HG03571 (cell line): ENCODE data around the gene ARHGAP9.
"Not testable (repeated sequence)": the region's sequence is repeated elsewhere in the genome, so short reads cannot be mapped to it uniquely, and the experiment has no call there.

Experiments used
- ATAC-seq: cut with Tn5 transposase; IDR thresholded peaks from one replicate; pipeline ENCODE4 v1.9.1; 2021; ENCODE audit not compliant: unreplicated experiment

The ARHGAP9 gene

DNA sequence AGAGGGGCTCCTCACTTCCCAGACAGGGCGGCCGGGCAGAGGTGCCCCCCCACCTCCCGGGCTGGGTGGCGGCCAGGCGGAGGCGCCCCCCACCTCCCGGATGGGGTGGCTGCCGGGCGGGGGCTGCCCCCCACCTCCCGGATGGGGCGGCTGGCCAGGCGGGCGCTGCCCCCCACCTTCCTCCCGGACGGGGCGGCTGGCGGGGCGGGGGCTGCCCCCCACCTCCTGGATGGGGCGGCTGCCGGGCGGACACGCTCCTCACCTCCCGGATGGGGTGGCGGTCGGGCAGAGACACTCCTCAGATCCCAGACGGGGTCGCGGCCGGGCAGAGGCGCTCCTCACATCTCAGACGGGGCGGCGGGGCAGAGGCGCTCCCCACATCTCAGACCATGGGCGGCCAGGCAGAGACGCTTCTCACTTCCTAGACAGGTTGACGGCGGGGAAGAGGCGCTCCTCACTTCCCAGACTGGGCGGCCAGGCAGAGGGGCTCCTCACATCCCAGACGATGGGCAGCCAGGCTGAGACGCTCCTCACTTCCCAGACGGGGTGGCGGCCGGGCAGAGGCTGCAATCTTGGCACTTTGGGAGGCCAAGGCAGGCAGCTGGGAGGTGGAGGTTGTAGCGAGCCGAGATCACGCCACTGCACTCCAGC is 15.5 kb upstream of the ARHGAP9 start:
- ATAC-seq = not testable (repeated sequence)

- no peak for ATAC-seq
Observed at GRCh38 chr12:57491393-57492280, 12.0 kb upstream of the ARHGAP9 start.

DNA sequence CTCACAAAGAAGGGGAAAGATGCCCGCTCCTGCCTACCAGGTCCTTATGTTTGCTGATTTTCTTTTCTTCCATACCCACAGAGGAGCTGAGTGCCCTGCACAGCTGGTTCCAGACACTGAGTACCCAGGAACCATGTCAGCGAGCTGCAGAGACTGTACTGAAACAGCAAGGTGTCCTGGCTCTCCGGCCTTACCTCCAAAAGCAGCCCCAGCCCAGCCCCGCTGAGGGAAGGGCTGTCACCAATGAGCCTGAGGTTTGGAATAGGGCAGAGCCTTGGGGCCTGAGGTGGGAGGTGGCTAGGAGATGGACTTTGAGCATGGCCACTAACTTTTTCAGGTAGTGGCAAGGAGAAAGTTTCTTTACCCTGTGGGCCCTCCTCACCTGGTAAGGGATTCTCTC is 10.5 kb upstream of the ARHGAP9 start:
- ATAC-seq = no peak

GRCh38 chr12:57489157-57489641 is 9.5 kb upstream of the ARHGAP9 start:
- no peak for ATAC-seq

- peak; percentile 1 for ATAC-seq
Observed at GRCh38 chr12:57488402-57489156, 8.9 kb upstream of the ARHGAP9 start.

GRCh38 chr12:57487597-57488401 is 8.1 kb upstream of the ARHGAP9 start, which contains the start of gene MARS1:
Gene MARS1 (plus strand): TSS chr12:57488068. CDS start chr12:57488091, 23 bp downstream.
- peak; percentile 95 for ATAC-seq

DNA sequence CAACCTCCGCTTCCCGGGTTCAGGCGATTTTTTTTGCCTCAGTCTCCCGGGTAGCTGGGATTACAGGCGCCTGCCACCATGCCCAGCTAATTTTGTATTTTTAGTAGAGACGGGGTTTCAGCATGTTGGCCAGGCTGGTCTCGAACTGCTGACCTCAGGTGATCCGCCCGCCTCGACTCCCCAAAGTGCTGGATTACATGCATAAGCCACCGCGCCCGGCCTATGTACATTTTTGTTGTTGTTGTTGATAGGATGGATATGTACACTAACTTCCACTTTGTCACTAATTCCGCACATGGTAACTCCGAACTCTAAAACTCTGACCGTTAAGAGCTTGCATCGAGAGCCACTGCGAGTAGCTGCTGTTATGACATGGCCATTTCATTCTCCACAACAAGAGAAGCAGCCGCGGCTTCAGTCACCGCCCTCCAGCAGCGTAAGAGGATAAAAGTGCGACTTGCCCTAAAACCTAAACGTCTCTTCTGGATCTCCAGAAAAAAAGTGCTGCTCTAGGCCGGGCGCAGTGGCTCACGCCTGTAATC is 7.5 kb upstream of the ARHGAP9 start:
- ATAC-seq = no peak

- no peak for ATAC-seq
Observed at GRCh38 chr12:57485695-57486094, 6.0 kb upstream of the ARHGAP9 start.

GRCh38 chr12:57483466-57483865 is 3.8 kb upstream of the ARHGAP9 start:
- ATAC-seq = no peak

DNA sequence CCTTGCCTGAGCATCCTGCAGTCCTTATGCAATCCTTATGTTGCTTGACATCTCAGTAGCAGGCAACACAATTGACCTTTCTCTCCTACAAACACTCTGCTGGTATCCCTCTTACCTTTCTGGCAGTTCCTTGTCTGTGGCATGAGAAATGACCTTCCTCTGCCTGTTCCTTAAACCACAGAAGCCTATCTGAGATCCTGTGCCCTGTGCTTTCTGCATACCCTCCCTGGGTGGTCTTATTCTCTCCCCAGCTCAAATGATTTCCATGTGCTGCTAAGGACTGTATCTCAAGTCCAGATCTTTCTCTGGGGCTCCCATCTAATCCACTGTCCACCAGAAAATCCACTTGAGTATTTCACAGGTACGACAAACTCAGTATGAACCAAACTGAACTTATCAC is 2.0 kb upstream of the ARHGAP9 start:
- ATAC-seq = no peak

- ATAC-seq = no peak
Observed at GRCh38 chr12:57479043-57479375, 657 bp downstream of the ARHGAP9 start.

DNA sequence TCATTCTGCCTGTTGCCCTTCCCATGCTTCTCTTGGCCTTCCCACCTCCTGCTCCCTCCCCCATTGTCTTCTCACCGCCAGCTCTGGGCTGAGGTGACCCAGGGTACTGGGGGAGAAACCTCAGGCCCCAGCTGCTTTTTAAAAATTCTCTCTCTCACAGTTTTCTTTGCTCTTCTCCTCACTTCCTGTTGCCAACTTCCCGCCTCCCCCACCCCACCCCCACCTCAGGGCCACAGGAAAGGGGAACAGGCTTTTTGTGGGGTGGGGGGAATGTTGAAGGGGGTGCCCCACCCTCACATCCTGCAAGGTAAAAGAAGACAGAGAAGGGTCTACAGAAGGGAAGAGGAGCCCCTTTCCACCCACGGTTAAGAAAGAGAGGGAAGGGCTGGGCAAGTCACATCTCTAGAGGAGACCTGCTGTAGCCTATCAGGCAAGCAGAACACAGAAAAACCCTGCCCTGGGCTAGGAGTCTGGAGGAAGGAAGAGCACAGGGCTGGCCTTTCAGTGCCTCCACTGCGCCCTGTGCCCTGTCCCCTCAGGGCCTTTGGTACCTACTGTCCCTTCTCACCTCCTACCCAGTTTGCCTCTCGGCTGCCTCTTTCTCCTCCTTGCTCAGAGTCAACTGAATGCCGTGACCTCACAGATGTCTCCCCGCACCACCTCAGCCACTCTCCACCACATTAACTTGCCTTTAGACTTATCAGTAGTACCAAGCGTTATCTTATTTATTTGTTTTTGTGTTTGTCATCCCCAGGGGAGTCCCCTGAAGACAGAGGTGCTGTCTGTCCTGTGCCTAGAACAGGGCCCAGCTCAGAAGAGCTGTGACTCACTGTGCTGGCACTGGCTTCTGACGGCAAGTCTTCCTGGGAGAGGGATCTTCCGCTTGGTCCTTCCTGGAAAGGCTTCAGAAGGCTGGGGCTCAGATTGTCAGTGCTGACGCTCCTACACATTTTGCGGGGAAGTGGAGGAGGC is 1.7 kb downstream of the ARHGAP9 start:
- ATAC-seq = no peak

DNA sequence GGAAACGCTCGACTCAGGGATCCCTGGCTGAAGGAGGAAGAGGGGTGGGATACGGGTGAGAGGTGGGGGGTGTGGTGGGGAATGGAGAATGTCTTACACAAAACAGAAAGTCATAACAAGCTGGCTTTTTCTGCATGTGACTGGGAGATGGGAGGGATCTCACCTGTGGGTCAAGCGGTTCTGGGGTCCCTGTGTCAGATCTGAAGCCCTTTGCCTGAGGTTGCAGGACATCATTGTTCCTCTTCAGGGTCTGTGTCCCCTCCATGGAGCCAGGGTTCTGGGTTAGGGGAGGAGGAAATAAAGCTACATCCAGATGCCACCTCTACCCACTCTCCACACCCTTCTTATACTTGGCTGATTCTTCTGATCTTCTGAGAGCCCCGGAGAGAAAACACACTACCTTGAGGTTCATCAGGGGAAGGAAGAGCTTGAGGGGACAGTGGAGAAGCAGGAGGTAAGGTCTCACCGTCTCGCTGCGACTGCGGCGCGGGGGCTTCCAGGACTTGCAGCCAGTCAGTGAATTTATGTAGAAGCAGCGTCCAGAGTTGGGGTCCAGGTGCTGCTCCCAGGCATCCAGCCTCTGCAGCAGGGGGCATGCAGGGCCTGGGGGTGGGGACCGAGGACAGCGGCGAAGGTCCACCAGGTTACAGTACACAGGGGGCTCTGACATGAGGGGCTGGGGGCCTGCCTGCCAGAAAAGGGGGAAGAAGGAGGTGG is 2.5 kb downstream of the ARHGAP9 start:
- ATAC-seq = no peak

DNA sequence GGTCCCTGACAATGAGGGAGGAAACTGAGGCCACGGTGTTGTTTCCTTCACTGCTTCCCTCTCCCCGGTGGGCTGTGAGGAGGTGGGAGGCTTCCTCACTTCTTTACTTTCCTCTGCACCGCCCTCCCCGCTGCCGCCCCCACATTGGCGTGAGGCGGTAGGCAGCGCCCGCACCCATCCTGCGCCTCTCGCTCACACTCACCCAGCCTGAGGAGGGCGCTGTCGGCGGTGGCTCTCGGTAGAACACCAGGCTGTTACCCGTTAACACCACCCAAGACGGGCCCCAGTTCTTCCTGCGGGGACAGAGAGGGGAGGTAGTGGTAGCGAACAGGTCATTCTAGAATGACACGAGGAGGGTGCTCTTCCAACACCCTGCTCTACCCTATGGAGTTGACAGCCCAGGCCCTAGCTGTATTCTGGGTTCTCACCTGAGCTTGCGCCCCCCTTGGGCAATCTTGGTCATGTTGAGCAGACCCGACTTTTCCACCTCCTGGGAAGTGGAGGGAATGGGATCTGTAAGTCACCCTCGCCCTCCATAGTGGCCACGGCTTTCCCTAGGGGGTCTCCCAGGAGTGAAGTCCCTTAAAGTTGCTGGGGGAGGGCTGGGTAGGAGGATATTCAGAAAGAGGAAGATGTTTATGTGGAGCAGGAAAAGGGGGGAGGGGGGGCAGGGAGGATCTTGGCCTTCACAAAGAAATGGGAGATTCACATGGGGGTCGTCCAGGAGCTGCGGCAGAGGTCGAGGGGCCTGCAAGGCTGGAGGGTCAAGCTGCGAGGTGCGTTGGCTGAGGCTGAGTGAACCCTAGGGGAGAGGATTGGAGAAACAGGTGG is 3.3 kb downstream of the ARHGAP9 start:
- no peak for ATAC-seq

- no peak for ATAC-seq
Observed at GRCh38 chr12:57475271-57476161, 4.2 kb downstream of the ARHGAP9 start.

- no peak for ATAC-seq
Observed at GRCh38 chr12:57474862-57475261, 4.8 kb downstream of the ARHGAP9 start.

DNA sequence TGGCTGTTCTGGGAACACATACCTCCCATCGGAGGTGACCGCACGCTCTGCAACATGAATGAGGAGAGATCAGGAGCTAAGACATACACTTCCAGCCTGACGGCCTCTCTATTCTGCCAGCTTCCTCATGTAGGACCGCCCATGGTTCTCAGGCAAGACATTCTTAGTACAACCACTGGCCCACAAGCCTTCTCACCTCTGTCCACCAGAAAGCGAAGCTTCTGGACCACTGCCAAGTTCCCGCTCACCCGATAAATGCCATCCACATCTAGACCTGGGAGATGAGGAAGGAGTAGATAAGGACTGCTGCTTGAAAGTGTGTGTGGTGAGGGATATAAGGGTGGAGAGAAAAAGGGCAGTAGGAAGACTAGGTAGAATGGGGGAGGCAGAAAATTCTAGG is 5.2 kb downstream of the ARHGAP9 start:
- no peak for ATAC-seq
